ENCODE measurements around the gene CADM2. TPM values are rescaled to one million over a fixed set of nuclear protein-coding genes. Genes with fewer than 3 reads are reported as not detected.

Gene CADM2
- total and polyA plus RNA-seq, 2 experiments from 2014 or later, result 13.3 to 47.5 TPM

DNA sequence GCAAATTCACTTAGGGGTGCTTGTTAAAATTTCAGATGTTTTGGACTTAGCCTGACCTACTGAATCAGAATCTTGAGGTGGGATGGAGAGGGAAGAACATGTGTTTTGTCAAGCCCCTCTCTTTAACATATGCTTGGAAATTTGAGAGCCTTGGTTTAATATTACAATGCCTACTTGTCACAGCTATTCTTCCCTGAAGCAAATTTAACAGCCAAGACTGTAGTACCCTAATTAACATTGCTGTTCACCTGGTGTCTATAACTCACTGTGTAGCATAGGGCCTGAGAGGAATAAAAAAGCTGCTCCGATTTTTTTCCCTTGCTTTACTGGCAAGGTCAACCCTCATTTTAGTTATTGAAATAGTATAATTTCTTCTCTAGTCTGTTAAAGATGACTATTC, 880.1 kb downstream of the CADM2 start (continued):
- no peak for TF ChIP-seq ZNF462 (CRISPR knock-in tag; IDR thresholded peaks at IDR 0.05)
- no peak for TF ChIP-seq CTCF (conservative IDR thresholded peaks at IDR 0.05; ENCODE audit: low read depth in 2 of 2)
- TF ChIP-seq ZNF331 (CRISPR knock-in tag; IDR thresholded peaks at IDR 0.05; ENCODE audit: low read depth), result no peak
- no peak for TF ChIP-seq ZNF114 (CRISPR knock-in tag; IDR thresholded peaks at IDR 0.05)

DNA sequence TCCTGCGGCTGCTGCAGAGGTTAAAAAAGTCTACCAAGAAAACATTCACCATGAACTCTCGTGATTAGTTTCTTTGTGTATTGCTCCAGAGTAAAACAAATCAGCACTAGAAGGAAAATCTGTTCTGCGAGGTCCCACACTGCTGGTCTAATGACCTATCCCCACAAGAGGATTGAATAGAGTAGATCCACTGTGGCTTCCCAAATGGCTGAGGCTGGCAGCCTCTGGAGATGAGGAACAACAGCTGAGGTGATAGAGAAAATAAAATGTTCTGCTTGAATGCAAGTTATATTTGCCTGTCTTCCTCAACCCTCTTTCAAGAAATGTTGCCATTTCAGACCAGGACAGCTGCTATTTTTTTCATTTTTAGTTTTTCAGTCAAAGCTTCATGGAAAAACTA, 883.3 kb downstream of the CADM2 start:
- no peak overlapping the region for H3K4me3 Mint-ChIP-seq
- TF ChIP-seq JUNB (IDR thresholded peaks at IDR 0.05; ENCODE audit: unreplicated experiment), result no peak
- no peak for TF ChIP-seq REST (IDR thresholded peaks at IDR 0.05; ENCODE audit: unreplicated experiment)
- TF ChIP-seq CTCF (conservative IDR thresholded peaks at IDR 0.05; ENCODE audit: low read depth in 2 of 2), result no peak
- no peak for TF ChIP-seq CREB1 (CRISPR knock-in tag; IDR thresholded peaks at IDR 0.05; ENCODE audit: low read depth)
- TF ChIP-seq, protein P1, sequence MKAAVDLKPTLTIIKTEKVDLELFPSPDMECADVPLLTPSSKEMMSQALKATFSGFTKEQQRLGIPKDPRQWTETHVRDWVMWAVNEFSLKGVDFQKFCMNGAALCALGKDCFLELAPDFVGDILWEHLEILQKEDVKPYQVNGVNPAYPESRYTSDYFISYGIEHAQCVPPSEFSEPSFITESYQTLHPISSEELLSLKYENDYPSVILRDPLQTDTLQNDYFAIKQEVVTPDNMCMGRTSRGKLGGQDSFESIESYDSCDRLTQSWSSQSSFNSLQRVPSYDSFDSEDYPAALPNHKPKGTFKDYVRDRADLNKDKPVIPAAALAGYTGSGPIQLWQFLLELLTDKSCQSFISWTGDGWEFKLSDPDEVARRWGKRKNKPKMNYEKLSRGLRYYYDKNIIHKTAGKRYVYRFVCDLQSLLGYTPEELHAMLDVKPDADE (IDR thresholded peaks at IDR 0.05), result no peak
- TF ChIP-seq EZH2phosphoT487 (IDR thresholded peaks at IDR 0.05; ENCODE audit: unreplicated experiment), result no peak
- TF ChIP-seq POLR2AphosphoS5 (IDR thresholded peaks at IDR 0.05; ENCODE audit: low read depth), result no peak
- no peak for TF ChIP-seq NANOG (IDR thresholded peaks at IDR 0.05; ENCODE audit: borderline replicate concordance)

More for the DNA sequence above, 883.3 kb downstream of the CADM2 start:
- H2AFZ ChIP-seq, result no peak overlapping the region
- 0 out of 2 replicates have a peak, but pooled peaks cover 2% of the 10 kb centered on the region for H4K20me1 ChIP-seq (replicated peaks; ENCODE audit: insufficient read depth)
- H3K27me3 Mint-ChIP-seq (ENCODE audit: insufficient read depth, low read depth, poor library complexity), result peaks cover 2% of the 10 kb centered on the region
- H3K36me3 Mint-ChIP-seq (ENCODE audit: low read depth), result no peaks in the 10 kb centered on the region
- H3K9me3 Mint-ChIP-seq, result no peaks in the 10 kb centered on the region
- H3K9me2 ChIP-seq (ENCODE audit: insufficient read depth), result peaks cover 3% of the 10 kb centered on the region; the same call in 1 of the 2 replicates
- no peak overlapping the region for H3K4me2 ChIP-seq
- H3K36me3 ChIP-seq (ENCODE audit: insufficient read depth), result no peaks in the 10 kb centered on the region
- ATAC-seq, result no peak
- no peak overlapping the region for H3K27ac Mint-ChIP-seq
- peaks cover 9% of the 10 kb centered on the region for H3K4me1 ChIP-seq (ENCODE audit: insufficient read depth)
- no peaks in the 10 kb centered on the region for H3K79me2 ChIP-seq (replicated peaks; ENCODE audit: insufficient read depth)
- H3K27me3 ChIP-seq (ENCODE audit: insufficient read depth), result no peaks in the 10 kb centered on the region
- H3K27ac ChIP-seq (ENCODE audit: low read depth), result no peak overlapping the region
- no peak overlapping the region for H3K4me3 ChIP-seq
- no peaks in the 10 kb centered on the region for H3F3A ChIP-seq (replicated peaks; ENCODE audit: low read depth)
- H3K4me1 Mint-ChIP-seq, result peaks cover 8% of the 10 kb centered on the region; the same call in 2 of the 3 replicates
- no peak for DNase-seq (ENCODE audit: low spot score)
